Upper lobe of left lung (tissue), 6 donors: Measurements from ENCODE around the gene NHERF1. TPM values are rescaled to one million over a fixed set of nuclear protein-coding genes. Genes with fewer than 3 reads are reported as not detected.

Experiments
- ATAC-seq, 2 donors: fragments of 200-7000 bp; cut with Tn5 transposase; one replicate each; pipeline ENCODE4 v1.9.1; 2022; ENCODE audit warnings: mild to moderate bottlenecking in 2 of 2, moderate library complexity in 2 of 2; ENCODE audit not compliant: low FRiP score in 2 of 2
- DNase-seq, 2 donors: peaks; one replicate each; pipeline ENCODE4 v3.0.0-alpha.2; 2019 to 2020
- H3K27ac ChIP-seq, 4 donors: fragments of 200-600 bp; sonication (generic); one replicate each; pipeline ENCODE4 v1.5.1; 2016 to 2019
- H3K27me3 ChIP-seq, 4 donors: fragments of 200-600 bp; sonication (generic); one replicate each; pipeline ENCODE4 v1.5.1; 2017 to 2019
- H3K36me3 ChIP-seq, 4 donors: fragments of 200-600 bp; sonication (generic); one replicate each; pipeline ENCODE4 v1.5.1; 2016 to 2019
- H3K4me1 ChIP-seq, 4 donors: fragments of 200-600 bp; sonication (generic); one replicate each; pipeline ENCODE4 v1.5.1; 2018 to 2019
- H3K4me3 ChIP-seq, 4 donors: fragments of 200-600 bp; sonication (generic); one replicate each; pipeline ENCODE4 v1.5.1; 2017 to 2019; ENCODE audit warnings: mild to moderate bottlenecking in 2 of 4, moderate library complexity in 1 of 4
- H3K9me3 ChIP-seq, 4 donors: fragments of 200-600 bp; sonication (generic); one replicate each; pipeline ENCODE4 v1.5.1; 2018 to 2019
- EP300 ChIP-seq, 4 donors: sonication (generic); formaldehyde crosslinking; IDR thresholded peaks; one replicate each; pipeline ENCODE4 v1.5.1; 2017; ENCODE audit warnings: antibody characterized with exemption in 4 of 4, control low read depth in 2 of 4
- POLR2A ChIP-seq, 4 donors: fragments of 450-650 bp; IDR thresholded peaks; one replicate each; pipeline ENCODE4 v1.5.1; 2016 to 2017; ENCODE audit warnings: antibody characterized with exemption in 4 of 4, mild to moderate bottlenecking in 2 of 4
- POLR2AphosphoS5 ChIP-seq, 2 donors: sonication (generic); formaldehyde crosslinking; IDR thresholded peaks; one replicate each; pipeline ENCODE4 v1.5.1; 2017; ENCODE audit warnings: antibody characterized with exemption in 2 of 2
- WGBS, 2 donors: methylation state at CpG; one replicate each; pipeline ENCODE4 v1.1.5; 2017 to 2018; 5-methylcytosine and 5-hydroxymethylcytosine counted together
- total RNA-seq, 6 donors: library from RNA; depleted of rRNA in 4 of 6; stranded (reverse); fragments of >200 nt in 4 of 6; gene quantifications; one replicate each; pipeline versions ENCODE4 v1.1.0 to v1.2.1, GENCODE V29; 2016 to 2021
- TF ChIP-seq, protein P1 (sequence below), 6 experiments: fragments of 450-650 bp in 4 of 6; fragments of 200-600 bp in 2 of 6; sonication (generic) in 2 of 6; IDR thresholded peaks; one replicate each; pipeline ENCODE4 v1.5.1; 2016 to 2019; ENCODE audit warnings: antibody characterized with exemption in 6 of 6
- donor health status: DM: no; HTN: no; CAD: no; lungs with moderate emphysema.
- donor health status: DM: no; HTN: yes; CAD: no; lungs with severe emphysema.

The NHERF1 gene
- total RNA-seq, 6 donors from 2014 or later = 21.6 to 49.4 (median 34.8) TPM

DNA sequence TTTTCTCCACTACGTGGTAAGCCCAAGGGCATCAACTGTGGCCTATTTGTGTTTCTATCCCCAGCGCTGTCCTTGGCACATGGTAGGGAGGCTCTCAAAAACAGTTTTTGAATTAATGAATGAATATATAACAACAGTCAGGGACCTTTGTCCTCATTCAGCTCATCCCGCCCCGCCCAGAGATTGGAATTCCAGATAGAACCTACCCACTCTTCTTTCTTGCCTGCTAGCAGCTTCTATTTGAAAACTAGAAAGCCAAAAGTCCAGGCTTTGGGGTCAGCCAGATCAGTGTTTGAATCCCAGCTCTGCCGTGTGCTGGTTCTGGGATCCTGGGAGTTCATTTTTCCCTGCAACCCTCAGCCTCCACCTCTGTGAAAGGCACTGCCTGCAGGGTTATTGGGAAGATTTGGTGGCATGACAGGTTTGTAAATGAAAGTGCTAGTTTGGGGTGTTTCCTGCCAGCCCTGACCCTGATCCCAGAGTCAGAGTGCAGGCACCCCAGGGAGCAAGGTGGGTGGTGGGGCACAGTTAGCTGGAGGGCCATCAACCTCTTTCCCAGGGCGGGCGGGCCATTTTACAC lies 4.5 kb downstream of the NHERF1 start:
- TF ChIP-seq, protein P1, sequence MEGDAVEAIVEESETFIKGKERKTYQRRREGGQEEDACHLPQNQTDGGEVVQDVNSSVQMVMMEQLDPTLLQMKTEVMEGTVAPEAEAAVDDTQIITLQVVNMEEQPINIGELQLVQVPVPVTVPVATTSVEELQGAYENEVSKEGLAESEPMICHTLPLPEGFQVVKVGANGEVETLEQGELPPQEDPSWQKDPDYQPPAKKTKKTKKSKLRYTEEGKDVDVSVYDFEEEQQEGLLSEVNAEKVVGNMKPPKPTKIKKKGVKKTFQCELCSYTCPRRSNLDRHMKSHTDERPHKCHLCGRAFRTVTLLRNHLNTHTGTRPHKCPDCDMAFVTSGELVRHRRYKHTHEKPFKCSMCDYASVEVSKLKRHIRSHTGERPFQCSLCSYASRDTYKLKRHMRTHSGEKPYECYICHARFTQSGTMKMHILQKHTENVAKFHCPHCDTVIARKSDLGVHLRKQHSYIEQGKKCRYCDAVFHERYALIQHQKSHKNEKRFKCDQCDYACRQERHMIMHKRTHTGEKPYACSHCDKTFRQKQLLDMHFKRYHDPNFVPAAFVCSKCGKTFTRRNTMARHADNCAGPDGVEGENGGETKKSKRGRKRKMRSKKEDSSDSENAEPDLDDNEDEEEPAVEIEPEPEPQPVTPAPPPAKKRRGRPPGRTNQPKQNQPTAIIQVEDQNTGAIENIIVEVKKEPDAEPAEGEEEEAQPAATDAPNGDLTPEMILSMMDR (IDR thresholded peaks at IDR 0.05) = no peak
- TF ChIP-seq POLR2AphosphoS5 (IDR thresholded peaks at IDR 0.05) (no peak), POLR2A (IDR thresholded peaks at IDR 0.05) (no peak), EP300 (IDR thresholded peaks at IDR 0.05) (no peak)
- Histone ChIP-seq H3K4me1 (peaks cover 30 to 68% (median 44%) of the 10 kb centered on the region in 4 donors), H3K27ac (no peak overlapping the region), H3K4me3 (no peak overlapping the region), H3K36me3 (no peaks in the 10 kb centered on the region), H3K27me3 (no peaks in the 10 kb centered on the region), H3K9me3 (no peaks in the 10 kb centered on the region)
- ATAC-seq (no peak), DNase-seq (no peak)
- WGBS, 2 donors = 93 to 99% methylated on average over 7 of the region's 7 CpGs

- DNase-seq (no peak), ATAC-seq (no peak)
- H3K36me3 ChIP-seq = no peaks in the 10 kb centered on the region
- H3K27me3 ChIP-seq = no peaks in the 10 kb centered on the region
- H3K27ac ChIP-seq = no peak overlapping the region
- WGBS, 2 donors = 96% methylated on average over 3 of the region's 3 CpGs; no CpG with 5 or more reads in 1 of the 2 donors
- peaks cover 48 to 77% (median 57%) of the 10 kb centered on the region in 4 donors for H3K4me1 ChIP-seq
- no peaks in the 10 kb centered on the region for H3K9me3 ChIP-seq
- H3K4me3 ChIP-seq = no peak overlapping the region
- TF ChIP-seq EP300 (IDR thresholded peaks at IDR 0.05) (no peak), POLR2A (IDR thresholded peaks at IDR 0.05) (no peak)
- TF ChIP-seq, protein P1 (IDR thresholded peaks at IDR 0.05) = no peak
Measured at GRCh38 chr17:74754832-74755231, 6.4 kb downstream of the NHERF1 start.

- DNase-seq (no peak), ATAC-seq (no peak)
- H3K4me3 ChIP-seq = no peak overlapping the region
- no peak overlapping the region for H3K27ac ChIP-seq
- no peaks in the 10 kb centered on the region for H3K27me3 ChIP-seq
- TF ChIP-seq, protein P1 (IDR thresholded peaks at IDR 0.05) = no peak
- no peak for TF ChIP-seq EP300 (IDR thresholded peaks at IDR 0.05)
- no peak for TF ChIP-seq POLR2AphosphoS5 (IDR thresholded peaks at IDR 0.05)
- TF ChIP-seq POLR2A (IDR thresholded peaks at IDR 0.05) = no peak
- no peaks in the 10 kb centered on the region for H3K9me3 ChIP-seq
- no peaks in the 10 kb centered on the region for H3K36me3 ChIP-seq
- 88 to 91% methylated on average over 7 to 8 of the region's 8 CpGs for WGBS, 2 donors
- H3K4me1 ChIP-seq = peaks cover 48 to 77% (median 57%) of the 10 kb centered on the region in 4 donors
Measured at GRCh38 chr17:74755533-74755932, 7.1 kb downstream of the NHERF1 start.

DNA sequence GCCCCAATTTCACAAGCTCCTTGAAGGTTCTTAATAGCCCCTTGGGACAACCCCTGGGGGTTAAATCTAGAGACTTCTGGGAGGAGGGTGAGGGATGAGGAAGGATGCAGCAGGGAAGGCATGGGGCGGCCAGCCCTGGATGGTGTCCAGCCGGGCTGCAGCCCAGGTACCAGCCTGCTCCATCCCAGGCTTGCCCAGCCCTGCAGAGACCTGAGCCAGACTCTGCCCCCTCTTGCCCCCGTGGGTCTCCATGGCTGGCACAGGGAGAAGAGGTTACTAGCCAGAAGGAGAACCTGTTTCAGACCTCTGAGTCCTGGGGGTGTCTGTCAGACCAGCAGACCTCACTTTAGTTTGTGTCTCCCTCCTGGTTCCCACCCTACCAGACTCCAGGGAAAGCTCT lies 8.5 kb downstream of the NHERF1 start:
- ATAC-seq = no peak

More for the DNA sequence above, 8.5 kb downstream of the NHERF1 start:
- peak overlapping the region in 1 of 4 donors; percentile 62 for H3K27ac ChIP-seq
- H3K4me3 ChIP-seq = no peak overlapping the region
- TF ChIP-seq, protein P1 (IDR thresholded peaks at IDR 0.05) = no peak
- TF ChIP-seq POLR2A (IDR thresholded peaks at IDR 0.05) = no peak
- TF ChIP-seq POLR2AphosphoS5 (IDR thresholded peaks at IDR 0.05) = no peak
- WGBS, 2 donors = 33 to 61% methylated on average over 2 to 3 of the region's 3 CpGs
- no peaks in the 10 kb centered on the region for H3K36me3 ChIP-seq
- H3K27me3 ChIP-seq = no peaks in the 10 kb centered on the region
- peaks cover 49 to 77% (median 56%) of the 10 kb centered on the region in 4 donors for H3K4me1 ChIP-seq
- no peak for DNase-seq
- no peaks in the 10 kb centered on the region for H3K9me3 ChIP-seq
